ENCODE measurements around the gene MIOX. TPM values are rescaled to one million over a fixed set of nuclear protein-coding genes. Genes with fewer than 3 reads are reported as not detected.

Gene MIOX
- total and polyA plus RNA-seq, 2 of the 13 experiments (the other 11 are each of a cell fraction or from before 2014, with no cell fraction given) = 1.5 to 2.9 TPM

- no peak for DNase-seq (ENCODE audit: low spot score)
- Histone ChIP-seq H3K4me1 (ENCODE audit: insufficient read depth, low read length) (no peaks in the 10 kb centered on the region), H3K79me2 (ENCODE audit: insufficient read depth, low read length) (no peaks in the 10 kb centered on the region), H3K9ac (ENCODE audit: insufficient read depth, low read depth, low read length) (no peak overlapping the region), H2AFZ (ENCODE audit: low read length) (no peak overlapping the region), H3K9me3 (ENCODE audit: low read length) (no peaks in the 10 kb centered on the region), H3K4me3 (replicated peaks in 1 of 3; ENCODE audit: insufficient read depth in 1 of 3, low read depth in 2 of 3, low read length in 3 of 3) (no peak overlapping the region), H4K20me1 (ENCODE audit: insufficient read depth, low read length) (no peaks in the 10 kb centered on the region), H3K27ac (ENCODE audit: extremely low read length, insufficient read depth, low read length) (no peak overlapping the region), H3K36me3 (replicated peaks in 1 of 2; ENCODE audit: control insufficient read depth in 1 of 2, insufficient read depth in 2 of 2, low read length in 2 of 2) (peaks cover 48 to 56% of the 10 kb centered on the region in 2 experiments; a peak in 4 of 5 replicates), H3K27me3 (ENCODE audit: control insufficient read depth in 1 of 2, insufficient read depth in 2 of 2, low read length in 2 of 2) (no peaks in the 10 kb centered on the region), H3K4me2 (ENCODE audit: low read depth, low read length) (no peak overlapping the region)
- intact Hi-C loops (cut with micrococcal nuclease; ENCODE audit: unreplicated experiment) (no loop called here), in situ Hi-C loops (cut with HindIII; ENCODE audit: extremely low pct_ligation_motif_present, low pct_unique_long_range_greater_than_20kb) (no loop called here)
- ChIA-PET CTCF (ENCODE audit: low intra/inter-chr PET ratio, low total read pairs) (no interaction called here), POLR2A (no interaction called here)
- no peak for ATAC-seq
- 94% methylated on average over 27 of the region's 36 CpGs for WGBS (ENCODE audit: low lambda C conversion rate)
- no TSS peak for BruUV-seq (replicated peaks)
- TF ChIP-seq ZBTB39 (CRISPR knock-in tag; IDR thresholded peaks at IDR 0.05) (no peak), SP2 (CRISPR knock-in tag; IDR thresholded peaks at IDR 0.05) (no peak), POLR2A (IDR thresholded peaks at IDR 0.05; ENCODE audit: insufficient read depth in 1 of 2, low read depth in 2 of 2, low read length in 2 of 2) (peak in 1 of 2 experiments; percentile 37; a peak in 1 of 4 replicates), POLR2AphosphoS5 (IDR thresholded peaks at IDR 0.05; ENCODE audit: low read depth, low read length) (peak; percentile 13; the same call in 1 of the 2 replicates), AGO2 (optimal IDR thresholded peaks at IDR 0.05; ENCODE audit: low read depth, low read length) (peak; percentile 73)
- FAIRE-seq = no peak
Observed at GRCh38 chr22:50437511-50438304, 49.0 kb upstream of the MIOX start.
